HG02938 (cell line): ENCODE results near the gene NOL6.

ENCODE experiments used
- ATAC-seq: cut with Tn5 transposase; IDR thresholded peaks from one replicate; pipeline ENCODE4 v1.9.1; 2021; ENCODE audit warnings: mild to moderate bottlenecking, moderate library complexity; ENCODE audit not compliant: unreplicated experiment

The NOL6 gene

GRCh38 chr9:33453999-33454660 is 19.6 kb downstream of the NOL6 start:
- ATAC-seq: no peak

DNA sequence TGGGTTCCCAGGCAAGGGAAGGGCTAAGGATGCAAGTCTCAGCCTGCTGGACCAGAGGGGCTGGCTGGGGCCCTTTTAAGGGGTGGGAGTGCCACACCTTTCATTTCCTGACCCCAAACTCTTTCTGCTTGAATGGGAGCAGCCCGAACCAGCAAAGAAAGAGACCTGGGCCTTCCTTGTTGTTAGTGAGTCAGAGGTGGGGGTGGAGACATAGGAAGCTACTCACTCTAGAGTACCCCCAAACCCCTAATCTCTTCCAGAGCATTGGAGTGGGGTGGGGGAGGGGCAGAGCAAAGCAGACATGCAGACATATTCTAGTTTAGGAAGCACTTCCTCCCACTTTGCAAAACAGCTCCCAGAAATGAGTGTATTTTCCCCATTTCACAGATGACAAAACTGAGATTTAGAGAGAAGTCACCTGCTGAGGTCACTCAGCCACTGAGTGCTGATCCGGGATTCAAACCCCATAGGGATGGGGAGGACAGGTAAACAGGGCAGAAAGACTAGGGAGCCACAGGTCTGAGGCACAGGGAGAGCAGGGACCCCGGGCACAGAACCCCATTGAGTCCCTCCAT is 20.4 kb downstream of the NOL6 start:
- no peak for ATAC-seq

- ATAC-seq: no peak
These were observed 20.9 kb downstream of the NOL6 start for GRCh38 chr9:33452828-33453271.

DNA sequence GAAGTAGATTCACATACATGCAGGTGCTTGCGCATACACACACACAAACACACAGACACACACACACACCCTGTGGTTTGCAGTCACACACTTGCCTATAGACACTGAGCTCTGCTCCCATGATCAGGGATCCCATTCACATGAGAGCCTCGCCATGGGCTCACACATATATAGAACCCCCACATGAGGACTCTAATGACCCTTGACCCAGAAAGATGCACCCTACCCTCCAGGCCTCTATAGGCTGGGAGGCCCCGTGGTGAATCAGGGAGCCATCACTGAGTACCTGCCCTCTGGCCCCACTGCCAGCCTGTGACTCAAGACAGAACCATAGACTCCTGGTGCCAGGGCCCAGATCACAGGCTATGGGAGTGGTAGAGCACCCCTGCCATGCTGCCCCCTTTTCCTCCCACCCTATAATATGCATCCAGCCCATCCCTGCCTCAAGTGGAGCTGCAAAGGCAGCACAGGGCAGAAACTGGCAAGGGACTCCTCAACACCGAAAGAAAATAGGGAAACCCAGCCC is 23.0 kb downstream of the NOL6 start:
- ATAC-seq: no peak

DNA sequence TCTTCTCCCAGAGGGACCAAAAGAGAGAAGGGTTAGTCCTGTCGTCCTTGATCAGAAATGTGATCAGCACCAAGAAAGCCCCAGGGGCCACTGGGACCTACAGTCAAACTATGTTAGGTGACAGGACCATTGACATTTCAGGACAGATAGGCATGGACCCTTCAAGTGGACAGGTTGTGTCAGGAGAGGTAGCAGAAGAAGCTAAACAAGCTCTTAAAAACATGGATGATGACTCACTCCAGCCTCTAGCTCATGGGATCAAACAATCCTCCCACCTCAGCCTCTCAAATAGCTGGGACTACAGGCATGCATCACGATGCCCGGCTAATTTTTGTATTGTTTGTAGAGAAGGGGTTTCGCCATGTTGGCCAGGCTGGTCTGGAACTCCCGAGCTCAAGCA is 24.0 kb downstream of the NOL6 start:
- ATAC-seq: no peak

- ATAC-seq: no peak
These were observed 25.7 kb downstream of the NOL6 start for GRCh38 chr9:33447799-33448553.

DNA sequence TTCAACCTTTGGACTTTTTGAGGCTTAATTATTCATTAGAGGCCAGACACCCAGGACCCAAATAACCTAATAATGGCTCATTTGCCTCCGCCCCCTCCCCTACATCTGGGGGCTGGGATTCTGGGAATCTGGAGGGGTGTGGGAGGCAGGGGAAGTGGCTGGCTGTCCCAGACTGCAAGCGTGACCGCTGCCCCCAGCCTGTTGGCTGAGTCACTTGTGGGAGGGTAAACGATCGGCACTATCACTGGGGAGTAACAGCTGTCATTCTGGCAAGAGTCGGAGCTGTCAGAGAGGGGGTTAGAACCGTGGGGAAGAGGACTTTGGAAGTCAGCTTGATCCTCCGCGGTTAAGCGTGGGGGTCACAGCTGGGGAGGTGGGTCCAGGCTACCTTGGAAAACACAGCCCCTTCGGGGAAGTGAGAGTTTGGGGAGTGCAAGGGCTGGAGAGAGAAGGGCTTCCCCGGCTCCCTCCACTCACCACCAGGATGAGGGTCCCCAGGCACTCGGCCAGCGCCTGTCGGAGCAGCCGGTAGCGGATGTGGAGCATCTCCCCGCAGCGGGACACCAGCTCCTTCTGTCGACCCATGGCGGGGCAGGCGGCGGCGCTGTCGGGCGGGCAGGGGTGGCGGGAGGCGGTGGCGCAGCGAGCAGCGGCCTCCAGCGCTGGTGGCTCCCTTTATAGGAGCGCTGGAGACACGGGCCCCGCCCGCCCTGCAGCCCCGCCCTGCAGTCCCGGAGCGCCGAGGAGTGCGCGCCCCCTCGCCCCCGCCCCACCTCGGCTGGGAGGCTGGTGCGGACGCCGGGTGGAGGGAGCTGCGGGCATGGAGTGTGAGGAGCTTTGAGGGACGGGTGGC is 26.6 kb downstream of the NOL6 start, which contains the start of gene AQP3:
AQP3 (minus strand) TSS at position 648 of the 853 bp plus-strand sequence; CDS start at position 585, 63 bp downstream.
- peak; percentile 26 for ATAC-seq

DNA sequence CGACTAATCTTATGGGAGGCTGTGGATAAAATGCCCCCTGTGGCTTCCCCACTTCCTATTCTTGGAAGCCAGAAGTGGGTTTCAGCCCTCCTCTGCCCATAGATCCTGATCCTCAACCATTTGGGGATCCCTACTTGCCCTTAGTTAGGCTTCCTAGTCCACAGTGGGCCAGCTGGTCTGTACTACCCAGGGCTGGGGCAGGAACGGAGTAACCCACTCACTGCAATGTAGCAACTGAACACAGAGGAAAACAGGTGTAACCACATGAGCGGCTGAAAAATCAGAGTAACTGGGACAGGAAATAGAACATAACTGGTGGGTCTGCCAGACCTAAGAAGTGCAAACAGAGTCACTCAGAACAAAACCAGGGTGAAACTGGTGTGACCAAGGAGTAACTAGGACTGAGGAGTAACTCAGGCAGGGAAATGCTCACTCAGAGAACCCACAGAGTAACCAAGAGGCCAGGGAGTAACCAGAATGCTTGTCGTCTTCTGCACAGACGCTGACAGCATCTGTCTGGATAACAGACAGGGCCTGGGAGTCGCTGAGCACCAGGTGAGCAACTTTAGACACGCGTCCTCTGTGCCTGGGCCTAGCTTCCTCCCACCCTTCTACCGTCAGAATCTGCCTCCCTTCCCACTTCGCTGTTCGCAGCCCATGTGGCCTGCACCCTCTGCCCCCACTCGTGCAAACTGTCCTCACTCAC is 27.3 kb downstream of the NOL6 start:
- peak; percentile 86 for ATAC-seq

DNA sequence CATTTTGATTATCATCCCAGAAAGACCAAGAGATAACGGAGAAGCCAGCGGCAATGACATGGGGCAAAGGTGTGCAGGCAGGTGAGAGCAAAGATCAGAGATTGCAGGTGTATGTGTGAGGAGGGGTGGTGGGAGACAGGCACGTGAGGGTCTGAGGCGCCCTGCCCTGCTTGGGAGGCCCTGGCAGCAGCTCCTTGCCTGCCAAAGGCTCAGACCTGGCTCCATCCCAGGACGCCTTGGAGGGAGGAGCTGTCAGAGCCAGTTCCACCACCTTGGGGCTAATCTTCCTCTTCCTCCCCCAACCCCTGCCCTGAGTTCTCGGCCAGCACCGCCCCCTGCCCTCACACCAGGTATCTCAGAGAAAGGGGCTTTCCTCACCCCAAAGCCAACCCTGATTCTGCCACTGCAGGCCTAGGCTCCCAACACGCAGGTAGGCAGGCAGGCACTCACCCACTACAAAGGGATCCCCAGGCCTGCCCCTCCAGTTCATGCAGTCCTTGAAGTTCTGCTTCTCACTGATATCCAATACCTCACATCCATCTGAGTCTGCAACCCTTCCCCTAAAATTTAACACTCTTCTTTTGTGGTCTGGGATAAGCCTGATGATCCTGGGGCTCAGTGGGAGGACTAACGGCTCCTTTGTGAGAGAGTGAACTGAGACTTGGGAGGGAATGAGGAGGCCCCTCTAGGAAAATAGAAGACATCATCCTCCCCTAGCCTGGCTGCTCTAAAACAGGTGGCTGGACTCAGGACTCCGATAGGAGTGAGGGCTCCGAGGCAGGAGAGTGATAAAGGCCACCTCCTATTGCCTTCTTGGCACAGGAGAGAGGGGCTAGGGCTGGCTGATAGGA is 28.1 kb downstream of the NOL6 start:
- no peak for ATAC-seq

GRCh38 chr9:33443464-33444154 is 30.1 kb downstream of the NOL6 start:
- ATAC-seq: no peak

DNA sequence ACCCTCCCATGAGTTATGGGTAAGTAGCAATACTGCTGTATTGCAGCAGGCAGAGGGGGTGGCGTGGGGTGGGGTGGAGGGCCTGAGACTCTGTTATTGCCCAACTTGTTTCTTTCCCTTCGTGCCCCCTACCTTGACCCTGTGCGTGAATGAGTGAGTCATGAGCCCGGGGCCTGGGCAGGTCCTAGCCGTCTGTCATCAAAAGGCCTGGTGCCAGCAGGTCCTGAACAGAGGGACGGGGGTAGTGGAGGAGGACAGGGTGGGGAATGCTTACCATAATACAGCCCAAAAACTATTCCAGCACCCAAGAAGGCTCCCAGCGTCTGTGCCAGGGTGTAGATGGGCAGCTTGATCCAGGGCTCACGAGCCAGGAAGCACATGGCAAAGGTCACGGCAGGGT is 30.7 kb downstream of the NOL6 start:
- no peak for ATAC-seq

DNA sequence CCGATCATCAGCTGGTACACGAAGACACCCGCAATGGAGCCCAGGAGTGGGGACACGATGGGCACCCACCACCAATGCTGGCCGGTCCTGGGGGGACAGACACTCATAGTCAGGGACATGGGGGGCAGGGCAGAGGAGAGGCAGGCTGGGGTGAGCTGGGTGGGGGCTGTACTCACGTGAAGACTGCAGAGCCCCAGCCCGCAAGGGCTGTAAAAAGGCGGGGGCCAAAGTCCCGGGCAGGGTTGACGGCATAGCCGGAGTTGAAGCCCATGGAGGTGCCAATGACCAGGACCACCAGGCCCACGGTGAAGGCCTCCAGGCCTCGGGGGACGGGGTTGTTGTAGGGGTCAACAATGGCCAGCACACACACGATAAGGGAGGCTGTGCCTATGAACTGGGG is 31.6 kb downstream of the NOL6 start:
- no peak for ATAC-seq

DNA sequence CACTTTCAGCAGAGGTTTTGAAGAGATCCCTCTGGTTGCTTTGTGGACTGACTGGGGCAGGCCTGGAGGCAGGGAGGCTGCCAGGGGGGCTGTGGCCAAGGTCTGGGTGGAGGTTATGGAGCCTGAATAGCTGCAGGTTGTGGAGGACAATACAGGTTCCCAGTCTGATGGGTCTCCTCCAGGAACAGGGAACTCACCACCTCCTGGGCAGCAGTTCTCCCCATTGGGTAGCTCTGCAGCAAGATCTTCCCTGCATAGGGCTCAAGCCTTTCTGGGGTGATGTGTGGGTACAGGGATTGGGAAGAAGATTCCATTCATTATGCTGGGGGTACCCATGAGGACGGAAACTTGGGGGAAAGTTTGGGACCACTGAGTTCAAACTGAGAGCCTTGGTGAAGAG is 33.1 kb downstream of the NOL6 start:
- ATAC-seq: no peak

DNA sequence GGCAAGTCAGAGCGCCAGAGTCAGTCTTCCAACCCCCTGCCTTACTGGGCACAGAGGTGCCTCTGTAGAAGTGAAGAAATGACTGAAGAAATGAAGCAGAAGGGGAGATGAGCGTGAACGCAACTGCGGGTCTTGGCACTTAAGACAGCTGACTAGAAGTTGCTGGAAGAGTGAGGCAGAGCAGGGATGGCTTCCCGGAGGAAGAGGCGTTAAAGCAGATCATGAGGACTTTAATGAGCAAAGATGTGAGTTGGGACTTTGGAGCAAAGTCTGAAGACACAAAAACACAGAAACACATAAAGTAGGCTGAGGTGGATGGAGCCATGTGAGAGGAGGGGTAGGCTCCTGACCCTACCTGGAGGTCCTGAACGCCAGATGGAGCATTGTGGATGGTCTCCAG is 33.5 kb downstream of the NOL6 start:
- ATAC-seq: no peak

- no peak for ATAC-seq
These were observed 34.0 kb downstream of the NOL6 start for GRCh38 chr9:33439731-33440130.

DNA sequence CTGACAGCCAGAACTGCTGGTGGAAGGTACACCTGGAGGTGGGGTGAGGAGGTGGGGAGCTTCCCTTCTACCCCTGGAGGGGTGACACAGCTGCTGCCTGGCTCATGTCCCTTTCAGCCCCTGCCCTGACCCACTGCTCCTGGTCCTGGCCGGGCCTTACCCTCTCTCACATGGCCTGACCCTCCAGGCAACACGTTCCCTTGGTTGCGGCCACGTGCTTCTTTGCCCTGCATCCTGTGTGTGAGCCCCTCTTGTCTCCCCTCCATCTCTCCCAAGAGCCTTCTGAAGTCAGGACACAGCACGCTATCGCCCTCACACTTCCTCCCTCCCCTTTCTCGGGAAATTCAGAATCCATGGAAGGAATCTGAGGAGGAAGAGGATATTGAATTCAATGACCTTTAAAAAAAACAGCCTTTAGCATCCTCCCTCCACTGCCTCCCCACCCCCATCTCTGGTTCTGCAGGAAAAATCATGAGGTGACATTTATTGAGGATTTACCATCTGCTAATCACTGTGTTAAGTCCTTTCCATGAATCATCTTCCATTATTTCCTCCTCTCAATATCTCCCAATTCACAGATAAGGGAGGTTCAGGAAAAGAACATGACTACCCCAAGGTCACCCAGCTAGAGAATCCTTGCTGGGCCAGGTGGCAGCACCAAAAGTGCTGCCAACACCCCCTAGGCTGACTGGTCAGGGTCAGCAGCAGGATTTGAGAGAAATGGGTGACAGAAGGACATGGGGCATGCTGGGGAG is 34.6 kb downstream of the NOL6 start:
- ATAC-seq: no peak

GRCh38 chr9:33437898-33438297 is 35.8 kb downstream of the NOL6 start:
- ATAC-seq: no peak

- ATAC-seq: no peak
These were observed 36.5 kb downstream of the NOL6 start for GRCh38 chr9:33437205-33437604.
